SK-N-SH (cell line): Measurements from ENCODE around the gene TBXAS1. TPM values are rescaled to one million over a fixed set of nuclear protein-coding genes. Genes with fewer than 3 reads are reported as not detected.

ENCODE experiments used
- CTCF ChIA-PET: fragments of 300-600, 350-600 bp; formaldehyde crosslinking; extraction: SDS; loops from one replicate; lab custom pipeline; 2021; lab: Yijun Ruan, JAX
- POLR2A ChIA-PET: fragments of 350-600 bp; sonication (Branson Sonifier 250); formaldehyde crosslinking; extraction: SDS; loops from one replicate; lab custom pipeline; 2020; ENCODE audit warnings: antibody characterized with exemption, inconsistent platforms; lab: Yijun Ruan, JAX
- DNase-seq: peaks from one replicate; pipeline ENCODE4 v3.0.0; 2012
- H2AFZ ChIP-seq: fragments of 200-600 bp; sonication (generic); 2 replicates; pipeline ENCODE4 v1.8.1; 2016; ENCODE audit warnings: antibody characterized with exemption, mild to moderate bottlenecking, low read depth
- H3F3A ChIP-seq: fragments of 200-600 bp; sonication (generic); replicated peaks from 2 replicates; pipeline ENCODE3; 2016; ENCODE audit warnings: antibody characterized with exemption, mild to moderate bottlenecking; ENCODE audit not compliant: insufficient read depth
- H3K27ac ChIP-seq, 2 experiments: fragments of 200-500 bp in 1 of 2; fragments of 200-600 bp in 1 of 2; sonication (Bioruptor generic) in 1 of 2; sonication (generic), shearing (Covaris generic) in 1 of 2; 2 replicates each; pipeline versions ENCODE4 v1.5.1 to v1.6.1; 2014 to 2016; ENCODE audit warnings: low read depth in 2 of 2, inconsistent platforms in 1 of 2, low read length in 1 of 2, mild to moderate bottlenecking in 1 of 2, mixed read lengths in 1 of 2
- H3K27me3 ChIP-seq: fragments of 200-600 bp; sonication (generic), shearing (Covaris generic); 2 replicates; pipeline ENCODE4 v1.6.1; 2016; ENCODE audit warnings: mixed run types; ENCODE audit not compliant: insufficient read depth
- H3K36me3 ChIP-seq, 2 experiments: fragments of 200-500 bp in 1 of 2; fragments of 200-600 bp in 1 of 2; sonication (Bioruptor generic) in 1 of 2; sonication (generic) in 1 of 2; replicated peaks in 1 of 2; 2 replicates each; pipeline versions ENCODE3 to v1.5.1; 2014 to 2016; ENCODE audit warnings: low read length in 1 of 2, mild to moderate bottlenecking in 1 of 2; ENCODE audit not compliant: insufficient read depth in 2 of 2, control insufficient read depth in 1 of 2
- H3K4me1 ChIP-seq, 2 experiments: fragments of 200-500 bp in 1 of 2; fragments of 200-600 bp in 1 of 2; sonication (Bioruptor generic) in 1 of 2; sonication (generic), shearing (Covaris generic) in 1 of 2; 2 replicates each; pipeline versions ENCODE4 v1.5.1 to v1.6.1; 2014 to 2016; ENCODE audit warnings: low read depth in 1 of 2, low read length in 1 of 2, mixed run types in 1 of 2; ENCODE audit not compliant: insufficient read depth in 2 of 2, control insufficient read depth in 1 of 2
- H3K4me2 ChIP-seq: fragments of 200-600 bp; sonication (generic), shearing (Covaris generic); 2 replicates; pipeline ENCODE4 v1.6.1; 2017; ENCODE audit warnings: mixed run types
- H3K4me3 ChIP-seq, 2 experiments: fragments of 200-500 bp in 1 of 2; fragments of 200-600 bp in 1 of 2; sonication (Bioruptor generic) in 1 of 2; sonication (generic), shearing (Covaris generic) in 1 of 2; 2 replicates each; pipeline versions ENCODE4 v1.5.1 to v1.8.1; 2014 to 2016; ENCODE audit warnings: low read depth in 2 of 2, inconsistent platforms in 1 of 2, low read length in 1 of 2, mild to moderate bottlenecking in 1 of 2, mixed read lengths in 1 of 2, moderate library complexity in 1 of 2
- H3K79me2 ChIP-seq: fragments of 200-600 bp; sonication (generic); 2 replicates; pipeline ENCODE4 v1.8.1; 2017; ENCODE audit warnings: mild to moderate bottlenecking; ENCODE audit not compliant: insufficient read depth
- H3K9ac ChIP-seq: fragments of 200-600 bp; sonication (generic); 2 replicates; pipeline ENCODE4 v1.6.1; 2017; ENCODE audit warnings: mixed run types
- H3K9me2 ChIP-seq: fragments of 200-600 bp; sonication (generic); 2 replicates; pipeline ENCODE4 v1.6.1; 2017; ENCODE audit warnings: mixed run types
- H3K9me3 ChIP-seq: fragments of 200-600 bp; sonication (generic); 2 replicates; pipeline ENCODE4 v1.6.1; 2017; ENCODE audit warnings: mixed run types, mild to moderate bottlenecking, moderate library complexity
- H4K20me1 ChIP-seq: fragments of 200-600 bp; sonication (generic); 2 replicates; pipeline ENCODE4 v1.6.1; 2017; ENCODE audit warnings: mild to moderate bottlenecking, mixed run types; ENCODE audit not compliant: insufficient read depth
- CHD2 ChIP-seq: fragments of 150-350 bp; IDR thresholded peaks from 2 replicates; pipeline ENCODE4 v1.6.1; 2018; ENCODE audit warnings: low read length; ENCODE audit not compliant: partially characterized antibody
- ELF1 ChIP-seq: IDR thresholded peaks from 2 replicates; pipeline ENCODE4 v1.4.0; 2012
- EZH2phosphoT487 ChIP-seq: fragments of 200-600 bp; sonication (generic); IDR thresholded peaks from 2 replicates; pipeline ENCODE4 v1.6.1; 2017; ENCODE audit warnings: low read depth, mixed run types, mild to moderate bottlenecking, antibody characterized with exemption, moderate library complexity, borderline replicate concordance
- FOSL2 ChIP-seq: IDR thresholded peaks from 2 replicates; pipeline ENCODE4 v1.4.0; 2012; ENCODE audit warnings: low read depth, mild to moderate bottlenecking, moderate library complexity, borderline replicate concordance
- FOXM1 ChIP-seq: IDR thresholded peaks from 2 replicates; pipeline ENCODE4 v1.4.0; 2012; ENCODE audit warnings: low read depth, mild to moderate bottlenecking
- GATA2 ChIP-seq: sonication (generic); formaldehyde crosslinking; IDR thresholded peaks from 2 replicates; pipeline ENCODE4 v1.5.0; 2020; ENCODE audit warnings: mild to moderate bottlenecking, missing genetic modification reagents
- MXI1 ChIP-seq: IDR thresholded peaks from 2 replicates; pipeline ENCODE4 v1.6.1; 2012; ENCODE audit warnings: mild to moderate bottlenecking, low read depth, low read length, improper control_type of control experiment
- NRF1 ChIP-seq: IDR thresholded peaks from 2 replicates; pipeline ENCODE4 v1.6.1; 2012; ENCODE audit warnings: low read depth, mild to moderate bottlenecking, low read length
- POLR2AphosphoS5 ChIP-seq: IDR thresholded peaks from 2 replicates; pipeline ENCODE4 v1.6.1; 2012; ENCODE audit warnings: low read depth, low read length
- RCOR1 ChIP-seq: fragments of 150-350 bp; IDR thresholded peaks from 2 replicates; pipeline ENCODE4 v1.6.1; 2017; ENCODE audit warnings: antibody characterized with exemption, low read length
- RFX5 ChIP-seq: IDR thresholded peaks from 2 replicates; pipeline ENCODE4 v1.6.1; 2012; ENCODE audit warnings: mild to moderate bottlenecking, improper control_type of control experiment, low read length
- SIN3A ChIP-seq: IDR thresholded peaks from 2 replicates; pipeline ENCODE4 v1.6.1; 2012; ENCODE audit warnings: low read depth, mild to moderate bottlenecking, low read length, moderate library complexity, borderline replicate concordance
- TEAD4 ChIP-seq: IDR thresholded peaks from 2 replicates; pipeline ENCODE4 v1.4.0; 2012; ENCODE audit warnings: mild to moderate bottlenecking, borderline replicate concordance; ENCODE audit not compliant: insufficient read depth
- USF2 ChIP-seq: fragments of 150-350 bp; IDR thresholded peaks from 2 replicates; pipeline ENCODE4 v1.6.1; 2017; ENCODE audit warnings: antibody characterized with exemption, low read length, low read depth, borderline replicate concordance
- ZBTB33 ChIP-seq: IDR thresholded peaks from 2 replicates; pipeline ENCODE4 v1.4.0; 2012; ENCODE audit warnings: low read depth, borderline replicate concordance
- WGBS: methylation state at CpG from one replicate; pipeline ENCODE4 v1.1.6; 2017; ENCODE audit warnings: low lambda C conversion rate; 5-methylcytosine and 5-hydroxymethylcytosine counted together
- polyA plus RNA-seq, 3 experiments: library from polyadenylated mRNA; depleted of rRNA; stranded (reverse); fragments of >200 nt; gene quantifications; 2 replicates each; pipeline ENCODE4 v1.2.3, GENCODE V29; 2012
- TF ChIP-seq, protein P1 (sequence below): fragments of 200-600 bp; sonication (generic); IDR thresholded peaks from 2 replicates; pipeline ENCODE4 v1.6.1; 2017; ENCODE audit warnings: antibody characterized with exemption, mild to moderate bottlenecking, moderate library complexity
- TF ChIP-seq, protein P2 (sequence below): IDR thresholded peaks from 2 replicates; pipeline ENCODE4 v1.6.1; 2012; ENCODE audit warnings: mild to moderate bottlenecking, low read depth, low read length, moderate library complexity

Gene TBXAS1
- polyA plus RNA-seq, 1 of the 3 experiments (the other 2 are of a cell fraction) = 4.4 TPM

DNA sequence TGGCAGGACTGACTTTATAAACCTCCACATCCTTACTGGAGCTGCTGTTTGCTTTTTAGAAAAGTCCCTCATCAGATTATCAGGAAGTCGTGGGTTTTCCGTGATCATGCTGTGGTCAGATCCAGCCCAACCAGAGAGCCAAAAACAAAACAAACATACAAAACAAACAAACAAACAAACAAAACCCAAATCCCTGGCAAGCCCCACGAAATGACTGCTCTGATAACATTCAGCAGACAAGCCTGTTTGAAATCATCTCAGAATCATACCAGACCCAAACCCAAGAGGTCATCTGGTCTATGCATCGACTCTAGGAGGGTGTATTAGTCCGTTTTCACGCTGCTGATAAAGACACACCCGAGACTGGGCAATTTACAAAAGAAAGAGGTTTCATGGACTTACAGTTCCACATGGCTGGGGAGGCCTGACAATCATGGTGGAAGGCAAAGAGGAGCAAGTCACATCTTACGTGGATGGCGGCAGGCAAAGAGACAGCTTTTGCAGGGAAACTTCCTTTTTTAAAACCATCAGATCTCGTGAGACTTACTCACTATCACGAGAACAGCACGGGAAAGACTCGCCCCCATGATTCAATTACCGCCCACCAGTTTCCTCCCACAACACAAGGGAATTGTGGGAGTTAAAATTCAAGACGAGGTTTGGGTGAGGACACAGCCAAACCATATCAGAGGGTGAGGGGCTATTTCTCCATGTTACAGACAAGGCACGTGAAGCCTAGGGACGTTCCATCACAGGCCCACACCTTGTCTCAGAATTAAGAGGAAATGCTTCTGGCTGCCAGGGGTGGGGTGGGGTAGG, 148.0 kb downstream of the TBXAS1 start:
- 82% methylated on average over 16 of the region's 17 CpGs for WGBS
- Histone ChIP-seq H4K20me1 (no peaks in the 10 kb centered on the region), H3K79me2 (no peaks in the 10 kb centered on the region), H3K9me2 (no peaks in the 10 kb centered on the region), H3K4me3 (no peak overlapping the region), H3K9ac (no peak overlapping the region), H3K9me3 (no peaks in the 10 kb centered on the region), H3F3A (no peaks in the 10 kb centered on the region), H3K4me1 (peaks cover 0 to 3% of the 10 kb centered on the region in 2 experiments; a peak in 1 of 4 replicates), H3K36me3 (no peaks in the 10 kb centered on the region), H2AFZ (no peak overlapping the region), H3K27ac (no peak overlapping the region), H3K27me3 (peaks cover 2% of the 10 kb centered on the region), H3K4me2 (no peak overlapping the region)
- CTCF ChIA-PET = interaction anchor here (0.7 to 1.7 kb wide), 8 partner anchors 8 to 332 kb away, joined by 3 to 6 read pairs (median 3); no protein-coding TSS in a partner anchor
- POLR2A ChIA-PET = no interaction called here
- TF ChIP-seq EZH2phosphoT487 (no peak), ZBTB33 (no peak), SIN3A (no peak), GATA2 (CRISPR knock-in tag) (no peak), FOXM1 (no peak), NRF1 (no peak), FOSL2 (no peak), USF2 (no peak), ELF1 (no peak), RCOR1 (no peak), TEAD4 (no peak), CHD2 (no peak), POLR2AphosphoS5 (no peak), MXI1 (no peak), RFX5 (no peak)
- TF ChIP-seq, protein P1, sequence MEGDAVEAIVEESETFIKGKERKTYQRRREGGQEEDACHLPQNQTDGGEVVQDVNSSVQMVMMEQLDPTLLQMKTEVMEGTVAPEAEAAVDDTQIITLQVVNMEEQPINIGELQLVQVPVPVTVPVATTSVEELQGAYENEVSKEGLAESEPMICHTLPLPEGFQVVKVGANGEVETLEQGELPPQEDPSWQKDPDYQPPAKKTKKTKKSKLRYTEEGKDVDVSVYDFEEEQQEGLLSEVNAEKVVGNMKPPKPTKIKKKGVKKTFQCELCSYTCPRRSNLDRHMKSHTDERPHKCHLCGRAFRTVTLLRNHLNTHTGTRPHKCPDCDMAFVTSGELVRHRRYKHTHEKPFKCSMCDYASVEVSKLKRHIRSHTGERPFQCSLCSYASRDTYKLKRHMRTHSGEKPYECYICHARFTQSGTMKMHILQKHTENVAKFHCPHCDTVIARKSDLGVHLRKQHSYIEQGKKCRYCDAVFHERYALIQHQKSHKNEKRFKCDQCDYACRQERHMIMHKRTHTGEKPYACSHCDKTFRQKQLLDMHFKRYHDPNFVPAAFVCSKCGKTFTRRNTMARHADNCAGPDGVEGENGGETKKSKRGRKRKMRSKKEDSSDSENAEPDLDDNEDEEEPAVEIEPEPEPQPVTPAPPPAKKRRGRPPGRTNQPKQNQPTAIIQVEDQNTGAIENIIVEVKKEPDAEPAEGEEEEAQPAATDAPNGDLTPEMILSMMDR = no peak
- TF ChIP-seq, protein P2, sequence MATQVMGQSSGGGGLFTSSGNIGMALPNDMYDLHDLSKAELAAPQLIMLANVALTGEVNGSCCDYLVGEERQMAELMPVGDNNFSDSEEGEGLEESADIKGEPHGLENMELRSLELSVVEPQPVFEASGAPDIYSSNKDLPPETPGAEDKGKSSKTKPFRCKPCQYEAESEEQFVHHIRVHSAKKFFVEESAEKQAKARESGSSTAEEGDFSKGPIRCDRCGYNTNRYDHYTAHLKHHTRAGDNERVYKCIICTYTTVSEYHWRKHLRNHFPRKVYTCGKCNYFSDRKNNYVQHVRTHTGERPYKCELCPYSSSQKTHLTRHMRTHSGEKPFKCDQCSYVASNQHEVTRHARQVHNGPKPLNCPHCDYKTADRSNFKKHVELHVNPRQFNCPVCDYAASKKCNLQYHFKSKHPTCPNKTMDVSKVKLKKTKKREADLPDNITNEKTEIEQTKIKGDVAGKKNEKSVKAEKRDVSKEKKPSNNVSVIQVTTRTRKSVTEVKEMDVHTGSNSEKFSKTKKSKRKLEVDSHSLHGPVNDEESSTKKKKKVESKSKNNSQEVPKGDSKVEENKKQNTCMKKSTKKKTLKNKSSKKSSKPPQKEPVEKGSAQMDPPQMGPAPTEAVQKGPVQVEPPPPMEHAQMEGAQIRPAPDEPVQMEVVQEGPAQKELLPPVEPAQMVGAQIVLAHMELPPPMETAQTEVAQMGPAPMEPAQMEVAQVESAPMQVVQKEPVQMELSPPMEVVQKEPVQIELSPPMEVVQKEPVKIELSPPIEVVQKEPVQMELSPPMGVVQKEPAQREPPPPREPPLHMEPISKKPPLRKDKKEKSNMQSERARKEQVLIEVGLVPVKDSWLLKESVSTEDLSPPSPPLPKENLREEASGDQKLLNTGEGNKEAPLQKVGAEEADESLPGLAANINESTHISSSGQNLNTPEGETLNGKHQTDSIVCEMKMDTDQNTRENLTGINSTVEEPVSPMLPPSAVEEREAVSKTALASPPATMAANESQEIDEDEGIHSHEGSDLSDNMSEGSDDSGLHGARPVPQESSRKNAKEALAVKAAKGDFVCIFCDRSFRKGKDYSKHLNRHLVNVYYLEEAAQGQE = no peak
- no peak for DNase-seq
